Activated CD8-positive, alpha-beta T cell treated with anti-CD3 and anti-CD28 coated beads for 36 hours (primary cell): Measurements from ENCODE around the gene CMSS1. TPM values are rescaled to one million over a fixed set of nuclear protein-coding genes. Genes with fewer than 3 reads are reported as not detected.

Source experiments
- ATAC-seq: fragments of 200-7000 bp; cut with Tn5 transposase; one replicate; pipeline ENCODE4 v1.10.0; 2021; ENCODE audit warnings: mild to moderate bottlenecking, moderate library complexity
- CTCF ChIA-PET: fragments of 350-600 bp; sonication (Branson Sonifier 250); formaldehyde crosslinking; loops from one replicate; lab custom pipeline; 2021; ENCODE audit warnings: antibody characterized with exemption; lab: Charles Lee
- POLR2A ChIA-PET: fragments of 350-600 bp; sonication (Branson Sonifier 250); formaldehyde crosslinking; loops from one replicate; lab custom pipeline; 2021; ENCODE audit warnings: antibody characterized with exemption; lab: Charles Lee
- DNase-seq: peaks from one replicate; pipeline ENCODE4 v3.0.0-alpha.2; 2020
- H3K27ac Mint-ChIP-seq: one replicate; pipeline ENCODE4 v1.8.0; 2021; ENCODE audit warnings: mild to moderate bottlenecking, mixed read lengths
- H3K27me3 Mint-ChIP-seq: one replicate; pipeline ENCODE4 v1.8.0; 2021; ENCODE audit warnings: mixed read lengths
- H3K36me3 Mint-ChIP-seq: one replicate; pipeline ENCODE4 v1.8.0; 2021; ENCODE audit warnings: low read depth, mixed read lengths
- H3K4me1 Mint-ChIP-seq: one replicate; pipeline ENCODE4 v1.8.0; 2021; ENCODE audit warnings: low read depth, mixed read lengths
- H3K4me3 Mint-ChIP-seq: one replicate; pipeline ENCODE4 v1.8.0; 2021; ENCODE audit warnings: mild to moderate bottlenecking, moderate library complexity, mixed read lengths
- H3K9me3 Mint-ChIP-seq: one replicate; pipeline ENCODE4 v1.8.0; 2021; ENCODE audit warnings: mixed read lengths
- intact Hi-C: fragments of 100-400 bp; cut with micrococcal nuclease; formaldehyde crosslinking; loops from one replicate; pipeline ENCODE4 v1.10.0; 2022
- total RNA-seq, 2 experiments: library from RNA; stranded (reverse); gene quantifications; one replicate each; pipeline ENCODE4 v1.2.3, GENCODE V29; 2021
- TF ChIP-seq, protein P1 (sequence below): fragments of 200-600 bp; IDR thresholded peaks from one replicate; pipeline ENCODE4 v1.8.0; 2022; ENCODE audit warnings: antibody characterized with exemption, mild to moderate bottlenecking

Gene CMSS1
- total RNA-seq, 2 experiments from 2014 or later: 93.9 to 110 TPM

DNA sequence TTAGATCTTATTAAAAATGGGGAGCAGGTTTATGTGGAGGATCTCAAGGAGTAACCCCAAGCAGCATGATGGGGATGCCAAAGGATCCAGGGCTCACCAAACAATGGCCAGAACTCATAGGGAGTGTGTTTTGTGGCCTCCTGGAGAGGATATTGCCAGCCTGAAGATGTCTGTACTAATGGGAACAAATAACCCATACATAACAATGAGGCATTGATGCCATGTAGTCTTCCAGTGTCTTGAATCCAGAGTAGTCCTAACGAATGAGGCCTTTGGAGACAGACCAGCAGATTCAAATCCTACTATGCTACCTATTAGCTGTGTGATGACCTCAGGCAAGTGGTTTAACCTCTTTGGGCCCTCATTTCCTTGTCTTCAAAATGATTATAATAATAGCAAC is 45.0 kb upstream of the CMSS1 start:
- Mint-ChIP-seq H3K9me3 (no peaks in the 10 kb centered on the region), H3K36me3 (no peaks in the 10 kb centered on the region), H3K27ac (no peak overlapping the region), H3K4me1 (no peaks in the 10 kb centered on the region), H3K27me3 (peaks cover 6% of the 10 kb centered on the region), H3K4me3 (no peak overlapping the region)
- intact Hi-C loops: no loop called here
- DNase-seq (no peak), ATAC-seq (no peak)
- POLR2A ChIA-PET: no interaction called here
- TF ChIP-seq, protein P1, sequence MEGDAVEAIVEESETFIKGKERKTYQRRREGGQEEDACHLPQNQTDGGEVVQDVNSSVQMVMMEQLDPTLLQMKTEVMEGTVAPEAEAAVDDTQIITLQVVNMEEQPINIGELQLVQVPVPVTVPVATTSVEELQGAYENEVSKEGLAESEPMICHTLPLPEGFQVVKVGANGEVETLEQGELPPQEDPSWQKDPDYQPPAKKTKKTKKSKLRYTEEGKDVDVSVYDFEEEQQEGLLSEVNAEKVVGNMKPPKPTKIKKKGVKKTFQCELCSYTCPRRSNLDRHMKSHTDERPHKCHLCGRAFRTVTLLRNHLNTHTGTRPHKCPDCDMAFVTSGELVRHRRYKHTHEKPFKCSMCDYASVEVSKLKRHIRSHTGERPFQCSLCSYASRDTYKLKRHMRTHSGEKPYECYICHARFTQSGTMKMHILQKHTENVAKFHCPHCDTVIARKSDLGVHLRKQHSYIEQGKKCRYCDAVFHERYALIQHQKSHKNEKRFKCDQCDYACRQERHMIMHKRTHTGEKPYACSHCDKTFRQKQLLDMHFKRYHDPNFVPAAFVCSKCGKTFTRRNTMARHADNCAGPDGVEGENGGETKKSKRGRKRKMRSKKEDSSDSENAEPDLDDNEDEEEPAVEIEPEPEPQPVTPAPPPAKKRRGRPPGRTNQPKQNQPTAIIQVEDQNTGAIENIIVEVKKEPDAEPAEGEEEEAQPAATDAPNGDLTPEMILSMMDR: no peak
- CTCF ChIA-PET: no interaction called here

DNA sequence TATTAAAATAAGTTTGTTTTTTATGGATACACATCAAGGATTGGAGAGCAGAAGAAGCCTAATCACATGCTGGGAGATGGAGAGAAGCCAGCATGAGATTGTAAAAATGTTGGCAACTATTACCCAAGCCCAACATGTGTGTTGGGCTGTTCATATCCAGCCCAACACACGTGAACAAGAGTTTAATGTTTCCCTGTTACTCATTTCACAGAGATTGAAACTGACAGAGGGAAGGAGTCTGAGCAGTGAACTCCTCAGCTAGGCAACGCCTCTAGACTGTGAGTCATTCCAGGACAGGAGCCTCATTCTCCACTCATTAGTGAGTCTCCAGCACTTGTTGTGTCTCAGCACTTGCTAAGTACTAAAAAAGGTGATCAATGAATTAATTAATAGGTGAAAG is 43.2 kb upstream of the CMSS1 start:
- POLR2A ChIA-PET: no interaction called here
- intact Hi-C loops: no loop called here
- Mint-ChIP-seq H3K36me3 (no peaks in the 10 kb centered on the region), H3K27ac (no peak overlapping the region), H3K27me3 (peaks cover 12% of the 10 kb centered on the region), H3K4me3 (no peak overlapping the region), H3K9me3 (no peaks in the 10 kb centered on the region), H3K4me1 (no peaks in the 10 kb centered on the region)
- CTCF ChIA-PET: no interaction called here
- ATAC-seq (peak; percentile 49), DNase-seq (peak; percentile 2)
- TF ChIP-seq, protein P1: no peak

DNA sequence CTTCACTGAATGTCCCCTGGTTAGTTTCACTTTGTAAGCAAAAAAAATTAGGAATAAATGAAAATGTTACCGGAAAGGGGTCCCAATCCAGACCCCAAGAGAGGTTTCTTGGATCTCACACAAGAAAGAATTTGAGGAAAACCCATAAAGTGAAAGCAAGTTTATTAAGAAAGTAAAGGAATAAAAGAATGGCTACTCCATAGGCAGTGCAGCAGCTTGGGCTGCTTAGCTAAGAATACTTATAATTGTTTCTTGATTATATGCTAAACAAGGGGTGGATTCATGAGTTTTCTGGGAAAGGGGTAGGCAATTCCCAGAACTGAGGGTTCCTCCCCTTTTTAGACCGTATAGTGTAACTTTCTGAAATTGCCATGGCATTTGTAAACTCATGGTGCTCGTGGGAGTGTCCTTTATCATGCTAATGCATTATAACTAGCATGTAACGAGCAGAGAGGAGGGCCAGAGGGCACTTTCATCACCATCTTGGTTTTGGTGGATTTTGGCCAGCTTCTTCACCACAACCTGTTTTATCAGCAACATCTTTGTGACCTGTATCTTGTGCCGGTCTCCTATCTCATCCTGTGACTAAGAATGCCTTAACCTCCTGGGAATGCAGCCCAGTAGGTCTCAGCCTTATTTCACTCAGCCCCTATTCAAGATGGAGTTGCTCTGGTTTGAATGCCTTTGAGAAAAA is 41.0 kb upstream of the CMSS1 start:
- TF ChIP-seq, protein P1: no peak
- DNase-seq (no peak), ATAC-seq (no peak)
- POLR2A ChIA-PET: no interaction called here
- H3K27me3 Mint-ChIP-seq: peaks cover 24% of the 10 kb centered on the region
- no peaks in the 10 kb centered on the region for H3K9me3 Mint-ChIP-seq
- no peak overlapping the region for H3K4me3 Mint-ChIP-seq
- H3K4me1 Mint-ChIP-seq: no peaks in the 10 kb centered on the region
- CTCF ChIA-PET: interaction anchor here (1.3 to 1.6 kb wide), 2 partner anchors 12 to 32 kb away, joined by 3 to 4 read pairs; no protein-coding TSS in a partner anchor
- H3K27ac Mint-ChIP-seq: no peak overlapping the region
- H3K36me3 Mint-ChIP-seq: no peaks in the 10 kb centered on the region
- intact Hi-C loops: no loop called here

DNA sequence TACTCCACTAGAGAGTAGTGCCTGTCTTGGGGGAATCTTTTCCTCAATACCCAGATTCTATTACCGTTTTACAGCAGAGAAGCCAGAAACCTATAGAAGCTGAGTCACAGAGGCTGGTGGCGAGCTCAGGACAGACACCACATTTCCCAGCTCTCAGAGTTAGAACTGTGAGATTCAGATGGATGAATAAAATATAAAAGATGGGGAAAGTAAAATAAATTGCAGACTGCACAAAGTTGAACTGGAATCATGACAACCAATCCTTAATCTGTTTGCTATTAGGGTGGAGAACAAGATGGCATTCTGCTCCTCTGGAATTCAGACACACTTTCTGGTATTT is 40.5 kb upstream of the CMSS1 start:
- Mint-ChIP-seq H3K4me1 (no peaks in the 10 kb centered on the region), H3K4me3 (no peak overlapping the region), H3K27me3 (peaks cover 24% of the 10 kb centered on the region), H3K27ac (no peak overlapping the region), H3K9me3 (no peaks in the 10 kb centered on the region), H3K36me3 (no peaks in the 10 kb centered on the region)
- TF ChIP-seq, protein P1: no peak
- DNase-seq (no peak), ATAC-seq (no peak)
- ChIA-PET CTCF (interaction anchor here (0.7 to 1.6 kb wide), 3 partner anchors 12 to 54 kb away, joined by 3 to 4 read pairs (median 4); no protein-coding TSS in a partner anchor), POLR2A (no interaction called here)
- intact Hi-C loops: no loop called here

DNA sequence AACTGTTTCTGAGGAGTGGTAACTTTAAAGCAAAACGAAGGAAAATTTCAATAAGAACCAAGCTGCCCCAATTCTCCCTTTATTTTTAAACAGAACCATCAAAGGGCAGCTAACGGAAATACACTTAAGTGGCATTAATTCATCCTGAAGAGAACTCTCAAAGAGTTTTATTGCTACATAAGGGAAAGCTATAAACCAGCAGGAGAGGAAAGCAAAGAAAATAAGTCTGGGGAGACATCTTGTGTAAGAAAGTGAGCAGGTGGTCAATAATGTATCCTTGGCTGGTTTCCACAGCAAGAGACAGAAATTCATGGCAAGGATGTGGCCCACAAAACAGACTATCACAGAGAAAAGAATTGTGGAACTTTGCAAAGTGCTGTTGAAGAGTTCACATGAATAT is 40.0 kb upstream of the CMSS1 start:
- H3K36me3 Mint-ChIP-seq: no peaks in the 10 kb centered on the region
- POLR2A ChIA-PET: no interaction called here
- CTCF ChIA-PET: interaction anchor here (0.7 to 1.6 kb wide), 3 partner anchors 11 to 54 kb away, joined by 3 to 4 read pairs (median 4); no protein-coding TSS in a partner anchor
- no peaks in the 10 kb centered on the region for H3K4me1 Mint-ChIP-seq
- ATAC-seq (no peak), DNase-seq (no peak)
- no peaks in the 10 kb centered on the region for H3K9me3 Mint-ChIP-seq
- intact Hi-C loops: no loop called here
- H3K27ac Mint-ChIP-seq: no peak overlapping the region
- TF ChIP-seq, protein P1: no peak
- H3K4me3 Mint-ChIP-seq: no peak overlapping the region
- peaks cover 24% of the 10 kb centered on the region for H3K27me3 Mint-ChIP-seq
